Measurements from ENCODE around the gene CCAR1. TPM values are rescaled to one million over a fixed set of nuclear protein-coding genes. Genes with fewer than 3 reads are reported as not detected.

Gene CCAR1
- polyA plus RNA-seq, 1 donor from 2014 or later, result 51.4 TPM

DNA sequence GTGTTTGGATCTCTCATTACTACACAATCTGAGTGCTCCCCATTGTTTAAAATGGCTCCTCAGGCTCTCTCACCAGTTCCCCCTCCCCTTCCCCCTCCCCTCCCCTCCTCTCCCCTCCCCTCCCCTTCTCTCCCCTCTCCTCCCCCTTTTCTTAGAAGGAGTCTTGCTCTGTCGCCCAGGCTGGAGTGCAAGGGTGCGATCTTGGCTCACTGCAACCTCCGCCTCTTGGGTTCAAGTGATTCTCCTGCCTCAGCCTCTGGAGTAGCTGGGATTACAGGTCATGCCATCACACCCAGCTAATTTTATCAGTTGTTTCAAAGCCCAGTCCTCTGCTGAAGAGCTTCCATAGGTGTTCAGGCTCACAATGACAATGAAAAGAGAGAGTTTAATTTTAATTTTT lies 3.6 kb upstream of the CCAR1 start:
- H3K27ac ChIP-seq (ENCODE audit: low read length), result no peak overlapping the region
- H2AFZ ChIP-seq (ENCODE audit: low read depth, low read length), result no peak overlapping the region
- H3K27me3 ChIP-seq (ENCODE audit: insufficient read depth, low read depth, low read length), result no peaks in the 10 kb centered on the region
- no peaks in the 10 kb centered on the region for H3F3A ChIP-seq (ENCODE audit: insufficient read depth, low read length, poor library complexity, severe bottlenecking)
- no peaks in the 10 kb centered on the region for H3K36me3 ChIP-seq (ENCODE audit: insufficient read depth, low read length)
- no peak overlapping the region for H3K9ac ChIP-seq (ENCODE audit: low read length)
- H3K79me2 ChIP-seq (replicated peaks; ENCODE audit: insufficient read depth, low read length), result peaks cover 14% of the 10 kb centered on the region
- no peak overlapping the region for H3K4me2 ChIP-seq (ENCODE audit: low read length)
- H3K4me3 ChIP-seq (ENCODE audit: low read length), result no peak overlapping the region
- no peaks in the 10 kb centered on the region for H3K9me3 ChIP-seq (ENCODE audit: low read length)
- no peaks in the 10 kb centered on the region for H4K20me1 ChIP-seq (ENCODE audit: insufficient read depth)
- no peaks in the 10 kb centered on the region for H3K9me2 ChIP-seq (ENCODE audit: insufficient read depth, low read length)
- no peak for TF ChIP-seq RAD21 (conservative IDR thresholded peaks at IDR 0.05)

DNA sequence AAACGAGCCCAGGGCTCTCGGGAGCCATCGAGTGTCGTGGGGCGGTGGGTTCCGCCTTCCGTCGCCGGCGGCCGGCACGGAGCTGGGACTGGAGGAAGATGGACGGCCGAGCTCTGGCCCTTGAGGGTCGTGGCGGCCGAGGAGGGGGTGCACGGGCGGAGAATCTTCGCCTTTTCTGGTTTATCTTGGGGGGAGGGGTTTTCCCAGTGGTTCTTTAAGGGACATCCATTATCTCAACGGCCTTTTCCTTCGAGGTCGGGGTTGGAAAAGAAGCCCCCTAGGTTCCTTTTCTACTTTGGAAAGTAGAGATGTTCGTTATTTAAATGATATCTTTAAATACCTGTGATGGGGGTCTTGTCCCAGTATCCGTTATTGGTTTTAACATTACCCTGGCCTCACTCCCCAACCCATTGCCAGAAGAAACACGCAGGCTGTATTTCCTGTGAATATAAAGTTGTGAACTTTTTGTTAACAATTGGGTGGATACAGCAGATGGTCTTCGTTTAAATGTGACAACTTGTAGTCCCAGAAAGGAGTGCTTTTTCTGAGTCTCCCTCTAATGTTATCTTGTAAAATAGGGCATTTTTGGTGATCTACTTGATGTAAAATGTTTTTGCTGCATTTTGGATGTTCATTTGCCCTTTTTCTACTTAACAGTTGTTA lies 765 bp downstream of the CCAR1 start:
- Histone ChIP-seq H3K79me2 (replicated peaks; ENCODE audit: insufficient read depth, low read length) (peaks cover 35% of the 10 kb centered on the region), H3K4me2 (ENCODE audit: low read length) (peak overlapping the region; percentile 94), H3K4me3 (ENCODE audit: low read length) (peak overlapping the region; percentile 98)

DNA sequence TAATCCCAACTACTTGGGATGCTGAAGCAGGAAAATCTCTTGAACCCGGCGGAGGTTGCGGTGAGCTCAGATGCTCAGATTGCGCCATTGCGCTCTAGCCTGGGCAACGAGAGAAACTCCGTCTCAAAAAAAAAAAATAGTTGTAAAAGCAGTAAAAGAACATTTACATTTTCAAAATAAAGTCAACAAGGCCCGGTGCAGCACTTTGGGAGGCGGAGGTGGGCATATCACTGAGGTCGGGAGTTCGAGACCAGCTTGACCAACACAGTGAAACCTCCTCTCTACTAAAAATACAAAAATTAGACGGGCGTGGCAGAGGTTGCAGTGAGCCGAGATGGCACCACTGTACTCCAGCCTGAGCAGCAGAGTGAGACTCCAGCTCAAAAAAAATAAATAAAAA lies 4.0 kb downstream of the CCAR1 start:
- Histone ChIP-seq H3K4me2 (ENCODE audit: low read length) (no peak overlapping the region), H3K9me2 (ENCODE audit: insufficient read depth, low read length) (no peaks in the 10 kb centered on the region), H3K9me3 (ENCODE audit: low read length) (no peaks in the 10 kb centered on the region), H3F3A (ENCODE audit: insufficient read depth, low read length, poor library complexity, severe bottlenecking) (no peaks in the 10 kb centered on the region), H3K27ac (ENCODE audit: low read length) (no peak overlapping the region), H3K9ac (ENCODE audit: low read length) (no peak overlapping the region), H3K4me3 (ENCODE audit: low read length) (no peak overlapping the region), H3K27me3 (ENCODE audit: insufficient read depth, low read depth, low read length) (no peaks in the 10 kb centered on the region), H3K36me3 (ENCODE audit: insufficient read depth, low read length) (no peaks in the 10 kb centered on the region), H4K20me1 (ENCODE audit: insufficient read depth) (no peaks in the 10 kb centered on the region), H3K79me2 (replicated peaks; ENCODE audit: insufficient read depth, low read length) (peaks cover 52% of the 10 kb centered on the region), H2AFZ (ENCODE audit: low read depth, low read length) (no peak overlapping the region)
- TF ChIP-seq MXI1 (conservative IDR thresholded peaks at IDR 0.05; ENCODE audit: poor library complexity, severe bottlenecking), result no peak
- TF ChIP-seq SMC3 (conservative IDR thresholded peaks at IDR 0.05; ENCODE audit: poor library complexity), result no peak
- TF ChIP-seq, protein P1, sequence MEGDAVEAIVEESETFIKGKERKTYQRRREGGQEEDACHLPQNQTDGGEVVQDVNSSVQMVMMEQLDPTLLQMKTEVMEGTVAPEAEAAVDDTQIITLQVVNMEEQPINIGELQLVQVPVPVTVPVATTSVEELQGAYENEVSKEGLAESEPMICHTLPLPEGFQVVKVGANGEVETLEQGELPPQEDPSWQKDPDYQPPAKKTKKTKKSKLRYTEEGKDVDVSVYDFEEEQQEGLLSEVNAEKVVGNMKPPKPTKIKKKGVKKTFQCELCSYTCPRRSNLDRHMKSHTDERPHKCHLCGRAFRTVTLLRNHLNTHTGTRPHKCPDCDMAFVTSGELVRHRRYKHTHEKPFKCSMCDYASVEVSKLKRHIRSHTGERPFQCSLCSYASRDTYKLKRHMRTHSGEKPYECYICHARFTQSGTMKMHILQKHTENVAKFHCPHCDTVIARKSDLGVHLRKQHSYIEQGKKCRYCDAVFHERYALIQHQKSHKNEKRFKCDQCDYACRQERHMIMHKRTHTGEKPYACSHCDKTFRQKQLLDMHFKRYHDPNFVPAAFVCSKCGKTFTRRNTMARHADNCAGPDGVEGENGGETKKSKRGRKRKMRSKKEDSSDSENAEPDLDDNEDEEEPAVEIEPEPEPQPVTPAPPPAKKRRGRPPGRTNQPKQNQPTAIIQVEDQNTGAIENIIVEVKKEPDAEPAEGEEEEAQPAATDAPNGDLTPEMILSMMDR (IDR thresholded peaks at IDR 0.05; ENCODE audit: poor library complexity, severe bottlenecking), result no peak
- TF ChIP-seq, protein P2, sequence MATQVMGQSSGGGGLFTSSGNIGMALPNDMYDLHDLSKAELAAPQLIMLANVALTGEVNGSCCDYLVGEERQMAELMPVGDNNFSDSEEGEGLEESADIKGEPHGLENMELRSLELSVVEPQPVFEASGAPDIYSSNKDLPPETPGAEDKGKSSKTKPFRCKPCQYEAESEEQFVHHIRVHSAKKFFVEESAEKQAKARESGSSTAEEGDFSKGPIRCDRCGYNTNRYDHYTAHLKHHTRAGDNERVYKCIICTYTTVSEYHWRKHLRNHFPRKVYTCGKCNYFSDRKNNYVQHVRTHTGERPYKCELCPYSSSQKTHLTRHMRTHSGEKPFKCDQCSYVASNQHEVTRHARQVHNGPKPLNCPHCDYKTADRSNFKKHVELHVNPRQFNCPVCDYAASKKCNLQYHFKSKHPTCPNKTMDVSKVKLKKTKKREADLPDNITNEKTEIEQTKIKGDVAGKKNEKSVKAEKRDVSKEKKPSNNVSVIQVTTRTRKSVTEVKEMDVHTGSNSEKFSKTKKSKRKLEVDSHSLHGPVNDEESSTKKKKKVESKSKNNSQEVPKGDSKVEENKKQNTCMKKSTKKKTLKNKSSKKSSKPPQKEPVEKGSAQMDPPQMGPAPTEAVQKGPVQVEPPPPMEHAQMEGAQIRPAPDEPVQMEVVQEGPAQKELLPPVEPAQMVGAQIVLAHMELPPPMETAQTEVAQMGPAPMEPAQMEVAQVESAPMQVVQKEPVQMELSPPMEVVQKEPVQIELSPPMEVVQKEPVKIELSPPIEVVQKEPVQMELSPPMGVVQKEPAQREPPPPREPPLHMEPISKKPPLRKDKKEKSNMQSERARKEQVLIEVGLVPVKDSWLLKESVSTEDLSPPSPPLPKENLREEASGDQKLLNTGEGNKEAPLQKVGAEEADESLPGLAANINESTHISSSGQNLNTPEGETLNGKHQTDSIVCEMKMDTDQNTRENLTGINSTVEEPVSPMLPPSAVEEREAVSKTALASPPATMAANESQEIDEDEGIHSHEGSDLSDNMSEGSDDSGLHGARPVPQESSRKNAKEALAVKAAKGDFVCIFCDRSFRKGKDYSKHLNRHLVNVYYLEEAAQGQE (IDR thresholded peaks at IDR 0.05; ENCODE audit: borderline replicate concordance), result no peak
- no peak for TF ChIP-seq POLR2AphosphoS5 (IDR thresholded peaks at IDR 0.05)
- no peak for TF ChIP-seq EP300 (conservative IDR thresholded peaks at IDR 0.05; ENCODE audit: poor library complexity, severe bottlenecking)
- TF ChIP-seq RAD21 (conservative IDR thresholded peaks at IDR 0.05), result no peak
- no peak for TF ChIP-seq EZH2 (IDR thresholded peaks at IDR 0.05; ENCODE audit: borderline replicate concordance, insufficient read depth, low read length, poor library complexity, severe bottlenecking)
- TF ChIP-seq TAF1 (IDR thresholded peaks at IDR 0.05; ENCODE audit: low read depth), result no peak

More for the DNA sequence above, 765 bp downstream of the CCAR1 start:
- Histone ChIP-seq H3K9ac (ENCODE audit: low read length) (peak overlapping the region; percentile 98), H3F3A (ENCODE audit: insufficient read depth, low read length, poor library complexity, severe bottlenecking) (no peaks in the 10 kb centered on the region), H3K36me3 (ENCODE audit: insufficient read depth, low read length) (no peaks in the 10 kb centered on the region), H2AFZ (ENCODE audit: low read depth, low read length) (peak overlapping the region; percentile 84), H3K9me3 (ENCODE audit: low read length) (no peaks in the 10 kb centered on the region), H3K27ac (ENCODE audit: low read length) (peak overlapping the region; percentile 95), H3K9me2 (ENCODE audit: insufficient read depth, low read length) (no peaks in the 10 kb centered on the region), H4K20me1 (ENCODE audit: insufficient read depth) (no peaks in the 10 kb centered on the region), H3K27me3 (ENCODE audit: insufficient read depth, low read depth, low read length) (no peaks in the 10 kb centered on the region)
- TF ChIP-seq EZH2 (IDR thresholded peaks at IDR 0.05; ENCODE audit: borderline replicate concordance, insufficient read depth, low read length, poor library complexity, severe bottlenecking), result no peak
- peak; percentile 29 for TF ChIP-seq MXI1 (conservative IDR thresholded peaks at IDR 0.05; ENCODE audit: poor library complexity, severe bottlenecking)
- no peak for TF ChIP-seq RAD21 (conservative IDR thresholded peaks at IDR 0.05)
- TF ChIP-seq SMC3 (conservative IDR thresholded peaks at IDR 0.05; ENCODE audit: poor library complexity), result no peak

Measured in neural cell (in vitro differentiated cells).